SK-N-SH treated with all-trans-retinoic acid at 6 μM for 48 hours (cell line): Measurements from ENCODE around the gene SMARCD3.

ENCODE experiments used
- ATAC-seq: fragments of 200-7000 bp; cut with Tn5 transposase; 3 replicates; pipeline ENCODE4 v1.9.1; 2020; ENCODE audit warnings: mild to moderate bottlenecking, moderate library complexity
- BACH2 ChIP-seq: fragments of 250-450 bp; sonication (Bioruptor Pico); IDR thresholded peaks from 2 replicates; pipeline ENCODE4 v1.9.0; 2021; ENCODE audit warnings: mild to moderate bottlenecking, borderline replicate concordance
- CSDC2 ChIP-seq: fragments of 250-450 bp; sonication (Bioruptor Pico); IDR thresholded peaks from 2 replicates; pipeline ENCODE4 v1.5.0; 2020; ENCODE audit warnings: mild to moderate bottlenecking, moderate library complexity
- GLIS3 ChIP-seq: fragments of 250-450 bp; sonication (Bioruptor Pico); IDR thresholded peaks from 2 replicates; pipeline ENCODE4 v1.5.0; 2020; ENCODE audit warnings: mild to moderate bottlenecking, moderate library complexity
- PATZ1 ChIP-seq: fragments of 250-450 bp; sonication (Bioruptor Pico); IDR thresholded peaks from 2 replicates; pipeline ENCODE4 v1.8.0; 2020; ENCODE audit warnings: mild to moderate bottlenecking, moderate library complexity, borderline replicate concordance
- PPARA ChIP-seq: fragments of 250-450 bp; sonication (Bioruptor Pico); IDR thresholded peaks from 2 replicates; pipeline ENCODE4 v1.5.0; 2020; ENCODE audit warnings: mild to moderate bottlenecking, borderline replicate concordance
- RARB ChIP-seq: fragments of 250-450 bp; sonication (Bioruptor Pico); IDR thresholded peaks from 2 replicates; pipeline ENCODE4 v1.8.0; 2021; ENCODE audit warnings: mild to moderate bottlenecking, moderate library complexity
- TOX ChIP-seq: fragments of 250-450 bp; sonication (Bioruptor Pico); IDR thresholded peaks from 2 replicates; pipeline ENCODE4 v1.8.0; 2021; ENCODE audit warnings: mild to moderate bottlenecking, moderate library complexity, borderline replicate concordance
- TSHZ2 ChIP-seq: fragments of 250-450 bp; sonication (Bioruptor Pico); IDR thresholded peaks from 2 replicates; pipeline ENCODE4 v1.5.0; 2020; ENCODE audit warnings: mild to moderate bottlenecking, moderate library complexity
- ZFP3 ChIP-seq: fragments of 250-450 bp; sonication (Bioruptor Pico); IDR thresholded peaks from 2 replicates; pipeline ENCODE4 v1.5.0; 2020; ENCODE audit warnings: mild to moderate bottlenecking, moderate library complexity
- ZNF70 ChIP-seq: fragments of 450-650 bp; formaldehyde crosslinking; IDR thresholded peaks from 2 replicates; pipeline ENCODE4 v1.5.0; 2020; ENCODE audit warnings: mild to moderate bottlenecking, moderate library complexity
- ZNF8 ChIP-seq: fragments of 450-650 bp; formaldehyde crosslinking; IDR thresholded peaks from 2 replicates; pipeline ENCODE4 v1.5.0; 2020; ENCODE audit warnings: mild to moderate bottlenecking, moderate library complexity

Gene SMARCD3

DNA sequence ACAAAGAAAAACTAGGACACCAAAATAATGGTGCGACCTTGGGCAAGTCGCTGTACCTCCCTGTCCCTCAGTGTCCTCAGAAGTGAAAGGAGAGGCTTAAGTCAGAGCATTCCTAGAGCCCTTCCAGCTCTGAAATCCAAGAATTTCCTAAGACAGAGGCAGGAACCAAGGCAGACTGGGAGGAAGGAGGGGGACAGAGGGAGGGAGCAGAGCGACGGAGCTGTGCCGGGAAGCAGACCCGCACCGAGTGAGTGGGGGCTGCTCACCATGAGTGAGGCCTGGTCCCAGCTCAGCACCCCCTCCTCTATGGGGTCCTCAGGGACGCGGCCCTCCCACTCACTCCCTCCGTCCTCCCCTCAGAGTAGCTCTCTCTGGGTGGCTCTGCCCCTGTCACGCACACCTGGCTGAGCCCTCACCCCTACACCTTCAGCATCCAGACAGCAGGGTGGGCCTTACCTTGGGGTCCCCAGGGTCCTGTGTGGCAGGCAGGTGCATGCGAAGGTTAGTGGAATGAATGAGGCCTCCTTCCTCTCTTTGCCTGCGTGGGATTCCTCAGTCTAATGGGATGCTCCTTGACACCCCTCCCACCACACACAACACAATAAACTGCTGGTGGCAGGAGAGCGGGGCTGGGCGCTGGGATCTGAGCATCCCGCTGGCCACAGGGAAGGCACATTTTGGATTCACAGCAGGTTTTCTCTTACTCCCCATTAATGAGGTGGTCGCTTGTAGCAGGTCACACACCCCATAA lies 4.6 kb upstream of the SMARCD3 start (continued):
- TF ChIP-seq TSHZ2 (no peak), RARB (CRISPR knock-in tag) (no peak), TOX (CRISPR knock-in tag) (no peak), ZNF8 (CRISPR knock-in tag) (no peak), BACH2 (CRISPR knock-in tag) (no peak), CSDC2 (no peak)

- ATAC-seq: no peak
- TF ChIP-seq PPARA (CRISPR knock-in tag) (no peak), ZNF70 (CRISPR knock-in tag) (0 out of 2 replicates have a peak, but pooled peaks have one; percentile 24)
- TF ChIP-seq, all 23 proteins: peak for 1
These were observed 4.0 kb upstream of the SMARCD3 start for GRCh38 chr7:151252561-151252835.

DNA sequence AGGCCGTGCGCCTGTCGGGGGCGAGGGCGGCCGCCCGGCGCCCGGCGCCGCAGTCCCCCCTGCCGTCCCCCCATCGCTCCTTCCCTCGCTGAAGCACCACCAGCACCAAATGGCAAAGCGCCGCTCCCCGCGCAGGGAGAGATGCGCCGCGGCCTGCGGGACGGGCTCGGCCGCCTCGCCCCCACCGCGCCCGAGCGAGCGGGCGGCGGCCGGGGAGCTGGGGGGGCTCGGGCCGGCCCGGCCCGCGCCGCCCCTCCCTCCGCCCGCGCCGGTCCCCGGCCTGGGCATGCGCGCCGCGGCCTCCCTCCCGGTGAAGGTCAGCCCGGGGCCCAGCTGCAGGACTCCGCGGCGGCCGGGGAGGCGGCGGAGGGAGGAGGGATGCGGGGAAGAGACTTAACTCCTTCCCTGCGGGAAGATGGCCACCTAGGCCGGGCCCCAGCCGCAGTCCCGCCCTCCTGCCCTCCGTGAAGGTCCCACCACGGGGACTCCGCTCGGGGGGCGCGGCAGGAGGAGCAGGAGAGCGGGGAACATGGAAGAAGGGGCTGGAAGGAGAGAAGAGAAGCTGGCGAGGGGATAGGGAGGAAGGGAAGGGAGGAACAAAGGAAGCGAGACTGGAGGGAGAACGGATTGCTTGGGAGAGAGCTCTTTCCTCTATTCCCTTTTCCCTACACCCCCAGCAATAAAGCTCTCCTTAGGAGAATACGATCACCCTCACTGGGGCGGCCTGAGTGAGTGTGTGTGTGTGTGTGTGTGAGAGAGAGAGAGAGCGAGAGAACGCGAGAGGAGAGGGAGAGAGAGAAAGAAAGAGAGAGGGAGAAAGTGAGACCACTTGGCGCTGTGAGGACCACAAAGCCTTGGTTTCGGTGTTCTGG lies 3.4 kb upstream of the SMARCD3 start:
- peak; percentile 64 for ATAC-seq
- 0 out of 2 replicates have a peak, but pooled peaks have one; percentile 10 for TF ChIP-seq GLIS3 (CRISPR knock-in tag)
- TF ChIP-seq ZNF70 (CRISPR knock-in tag): peak; percentile 26; the same call in 1 of the 2 replicates
- 0 out of 2 replicates have a peak, but pooled peaks have one; percentile 30 for TF ChIP-seq TSHZ2
- TF ChIP-seq PATZ1 (CRISPR knock-in tag): no peak
- peak; percentile 74; the same call in 1 of the 2 replicates for TF ChIP-seq ZFP3

- TF ChIP-seq ZFP3 (no peak), PATZ1 (CRISPR knock-in tag) (0 out of 2 replicates have a peak, but pooled peaks have one; percentile 23), TSHZ2 (0 out of 2 replicates have a peak, but pooled peaks have one; percentile 23)
- ATAC-seq: peak; percentile 1; the same call in 2 of the 3 replicates
These were observed 2.8 kb upstream of the SMARCD3 start for GRCh38 chr7:151251328-151251688.
